Fibroblast of gingiva (primary cell): ENCODE results near the gene CEACAM16.
"Not testable (repeated sequence)": the region's sequence is repeated elsewhere in the genome, so short reads cannot be mapped to it uniquely, and the experiment has no call there.

Experiments used
- DNase-seq: peaks from one replicate; pipeline ENCODE4 v3.0.0-alpha.2; 2011; ENCODE audit warnings: low read depth

CEACAM16 gene

GRCh38 chr19:44703336-44704078 is 4.6 kb downstream of the CEACAM16 start:
- DNase-seq = no peak

GRCh38 chr19:44704982-44705381 is 6.0 kb downstream of the CEACAM16 start:
- DNase-seq = no peak

- no peak for DNase-seq
Measured at GRCh38 chr19:44705502-44706010, 6.6 kb downstream of the CEACAM16 start.

GRCh38 chr19:44706506-44707236 is 7.7 kb downstream of the CEACAM16 start:
- DNase-seq = no peak

- no peak for DNase-seq
Measured at GRCh38 chr19:44707794-44708193, 8.8 kb downstream of the CEACAM16 start.

- no peak for DNase-seq
Measured at GRCh38 chr19:44708940-44709339, 10.0 kb downstream of the CEACAM16 start.

GRCh38 chr19:44709434-44710266 is 10.7 kb downstream of the CEACAM16 start:
- DNase-seq = not testable (repeated sequence)

- no peak for DNase-seq
Measured at GRCh38 chr19:44710483-44710882, 11.5 kb downstream of the CEACAM16 start.

GRCh38 chr19:44712864-44713515 is 14.0 kb downstream of the CEACAM16 start:
- no peak for DNase-seq

GRCh38 chr19:44714597-44715169 is 15.7 kb downstream of the CEACAM16 start:
- DNase-seq = no peak

- DNase-seq = no peak
Measured at GRCh38 chr19:44717603-44718002, 18.7 kb downstream of the CEACAM16 start.

- DNase-seq = no peak
Measured at GRCh38 chr19:44718441-44719261, 19.7 kb downstream of the CEACAM16 start.

GRCh38 chr19:44719262-44719701 is 20.3 kb downstream of the CEACAM16 start:
- DNase-seq = no peak

GRCh38 chr19:44720396-44720795 is 21.4 kb downstream of the CEACAM16 start:
- DNase-seq = not testable (repeated sequence)

- peak; percentile 25 for DNase-seq
Measured at GRCh38 chr19:44720945-44721344, 22.0 kb downstream of the CEACAM16 start.

GRCh38 chr19:44721369-44721768 is 22.4 kb downstream of the CEACAM16 start:
- not testable (repeated sequence) for DNase-seq

GRCh38 chr19:44722131-44723121 is 23.5 kb downstream of the CEACAM16 start:
- DNase-seq = no peak

GRCh38 chr19:44723299-44723951 is 24.5 kb downstream of the CEACAM16 start:
- DNase-seq = no peak

GRCh38 chr19:44723952-44724319 is 25.0 kb downstream of the CEACAM16 start:
- DNase-seq = peak; percentile 66
